MM.1S (cell line): Measurements from ENCODE around the gene FAH.

Experiments
- CTCF ChIP-seq: fragments of 300-600 bp; sonication (generic); IDR thresholded peaks from 2 replicates; pipeline ENCODE4 v1.5.1; 2016; ENCODE audit warnings: antibody characterized with exemption, low read length, mixed read lengths
- EZH2phosphoT487 ChIP-seq: fragments of 300-600 bp; sonication (generic); IDR thresholded peaks from 2 replicates; pipeline ENCODE4 v1.6.1; 2018; ENCODE audit warnings: antibody characterized with exemption, low read length

- TF ChIP-seq EZH2phosphoT487 (no peak), CTCF (no peak)
Observed at GRCh38 chr15:80138961-80139360, 13.8 kb upstream of the FAH start.
